Measurements from ENCODE around the gene TM4SF18.

DNA sequence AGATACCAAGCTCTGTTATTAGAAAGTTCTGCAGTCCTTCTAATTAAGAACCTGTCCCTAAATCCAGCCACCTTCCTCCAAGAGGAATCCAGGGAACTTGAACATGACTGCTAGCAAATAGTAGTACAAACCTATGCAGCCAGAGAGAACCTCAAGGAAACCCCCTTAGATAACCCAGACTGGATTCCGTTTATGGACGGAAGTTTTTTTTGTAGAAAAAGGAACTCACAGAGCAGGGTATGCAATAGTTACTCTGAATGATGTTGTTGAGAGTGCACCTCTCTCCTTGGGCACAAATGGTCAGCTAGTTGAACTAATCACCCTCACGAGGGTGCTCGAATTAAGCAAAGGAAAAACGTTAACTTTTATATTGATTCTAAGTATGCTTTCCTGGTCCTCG lies 40.8 kb downstream of the TM4SF18 start:
- TF ChIP-seq, protein P1, sequence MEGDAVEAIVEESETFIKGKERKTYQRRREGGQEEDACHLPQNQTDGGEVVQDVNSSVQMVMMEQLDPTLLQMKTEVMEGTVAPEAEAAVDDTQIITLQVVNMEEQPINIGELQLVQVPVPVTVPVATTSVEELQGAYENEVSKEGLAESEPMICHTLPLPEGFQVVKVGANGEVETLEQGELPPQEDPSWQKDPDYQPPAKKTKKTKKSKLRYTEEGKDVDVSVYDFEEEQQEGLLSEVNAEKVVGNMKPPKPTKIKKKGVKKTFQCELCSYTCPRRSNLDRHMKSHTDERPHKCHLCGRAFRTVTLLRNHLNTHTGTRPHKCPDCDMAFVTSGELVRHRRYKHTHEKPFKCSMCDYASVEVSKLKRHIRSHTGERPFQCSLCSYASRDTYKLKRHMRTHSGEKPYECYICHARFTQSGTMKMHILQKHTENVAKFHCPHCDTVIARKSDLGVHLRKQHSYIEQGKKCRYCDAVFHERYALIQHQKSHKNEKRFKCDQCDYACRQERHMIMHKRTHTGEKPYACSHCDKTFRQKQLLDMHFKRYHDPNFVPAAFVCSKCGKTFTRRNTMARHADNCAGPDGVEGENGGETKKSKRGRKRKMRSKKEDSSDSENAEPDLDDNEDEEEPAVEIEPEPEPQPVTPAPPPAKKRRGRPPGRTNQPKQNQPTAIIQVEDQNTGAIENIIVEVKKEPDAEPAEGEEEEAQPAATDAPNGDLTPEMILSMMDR (IDR thresholded peaks at IDR 0.05), result no peak
- TF ChIP-seq POLR2AphosphoS5 (IDR thresholded peaks at IDR 0.05), result no peak
- no peak for TF ChIP-seq EP300 (IDR thresholded peaks at IDR 0.05)
